NCI-H1417 (cell line): ENCODE results near the gene BHLHE23.

ENCODE experiments used
- DNase-seq, 3 experiments: peaks; one replicate each; lab custom pipeline; 2025; lab: John Stamatoyannopoulos, UW

Gene BHLHE23

DNA sequence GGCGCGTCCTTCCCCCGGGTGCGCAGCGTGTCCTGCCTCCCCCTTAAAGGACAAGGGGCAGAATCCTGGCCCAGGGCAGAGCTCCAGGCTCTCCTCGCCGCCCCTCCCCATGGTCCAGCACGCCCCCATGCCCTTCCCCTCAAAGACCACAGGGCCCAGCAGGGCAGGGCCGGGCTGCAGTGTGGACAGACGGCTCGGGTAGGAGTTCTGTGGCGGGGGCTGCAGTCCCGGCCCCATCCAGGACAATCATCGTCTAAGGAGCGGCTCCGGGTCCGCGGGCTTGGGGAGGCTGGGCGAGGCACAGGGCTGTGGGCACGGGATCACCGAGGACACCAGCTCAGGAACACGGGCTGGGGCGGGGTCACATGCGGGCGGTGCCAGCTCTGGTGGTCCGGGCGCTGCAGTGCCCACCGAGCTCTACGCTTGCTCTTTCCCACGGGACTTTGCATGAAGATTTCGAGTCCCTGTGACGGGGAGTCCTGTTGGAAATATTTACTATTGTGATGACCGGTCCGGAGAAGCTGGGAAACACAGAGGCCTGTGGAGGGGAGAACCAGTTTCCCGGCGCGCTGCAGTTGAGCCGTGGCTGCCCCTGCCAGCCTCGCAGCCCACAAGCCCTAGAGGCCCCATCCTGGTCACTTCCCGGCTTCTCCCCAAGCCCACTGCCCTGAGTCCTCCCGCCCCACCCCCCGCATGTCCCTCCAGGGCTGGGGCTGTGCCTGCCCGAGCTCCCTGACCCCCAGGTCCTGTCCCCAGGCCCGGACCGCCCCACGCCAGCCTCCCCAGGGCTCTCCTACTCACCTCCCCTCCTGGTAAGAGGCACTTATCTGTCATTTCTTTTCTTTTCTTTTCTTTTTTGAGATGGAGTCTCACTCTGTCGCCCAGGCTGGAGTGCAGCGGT, 33.7 kb downstream of the BHLHE23 start:
- DNase-seq: no peak

DNA sequence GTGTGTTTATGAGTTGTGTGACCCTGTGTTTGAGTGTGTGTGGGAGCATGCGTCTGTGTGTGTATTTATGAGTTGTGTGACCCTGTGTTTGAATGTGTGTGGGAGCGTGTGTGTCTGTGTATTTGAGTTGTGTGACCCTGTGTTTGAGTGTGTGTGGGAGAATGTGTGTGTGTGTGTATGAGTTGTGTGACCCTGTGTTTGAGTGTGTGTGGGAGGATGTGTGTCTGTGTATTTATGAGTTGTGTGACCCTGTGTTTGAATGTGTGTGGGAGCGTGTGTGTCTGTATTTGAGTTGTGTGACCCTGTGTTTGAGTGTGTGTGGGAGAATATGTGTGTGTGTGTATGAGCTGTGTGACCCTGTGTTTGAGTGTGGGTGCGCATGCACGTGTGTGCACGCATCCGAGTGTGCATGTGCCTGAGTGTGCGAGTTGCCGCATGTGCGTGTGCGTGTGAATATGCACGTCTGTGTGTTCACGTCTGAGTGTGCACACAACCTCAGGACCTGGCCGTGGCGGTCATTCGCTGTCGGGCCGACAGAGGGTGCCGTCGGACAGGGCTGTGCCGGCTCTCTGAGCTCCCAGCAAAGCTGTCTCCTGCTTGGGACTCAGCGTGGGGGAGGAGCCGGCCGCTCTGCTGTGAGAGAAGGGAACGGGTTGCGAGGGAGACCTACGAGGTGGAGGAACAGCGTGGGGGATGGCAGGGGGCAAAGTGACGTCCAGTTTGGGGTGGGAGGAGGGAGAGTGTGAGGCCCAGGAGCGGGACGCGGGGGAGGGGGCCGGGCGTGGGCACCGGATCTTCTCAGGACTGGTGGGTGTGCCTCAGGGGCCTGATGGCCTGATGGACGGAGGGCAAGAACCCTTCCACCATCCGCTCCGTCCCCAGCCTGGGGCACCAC, 34.6 kb downstream of the BHLHE23 start:
- DNase-seq: peak; percentile 78 to 91 (median 85)

GRCh38 chr20:62971211-62971949, 35.4 kb downstream of the BHLHE23 start:
- no peak for DNase-seq

DNA sequence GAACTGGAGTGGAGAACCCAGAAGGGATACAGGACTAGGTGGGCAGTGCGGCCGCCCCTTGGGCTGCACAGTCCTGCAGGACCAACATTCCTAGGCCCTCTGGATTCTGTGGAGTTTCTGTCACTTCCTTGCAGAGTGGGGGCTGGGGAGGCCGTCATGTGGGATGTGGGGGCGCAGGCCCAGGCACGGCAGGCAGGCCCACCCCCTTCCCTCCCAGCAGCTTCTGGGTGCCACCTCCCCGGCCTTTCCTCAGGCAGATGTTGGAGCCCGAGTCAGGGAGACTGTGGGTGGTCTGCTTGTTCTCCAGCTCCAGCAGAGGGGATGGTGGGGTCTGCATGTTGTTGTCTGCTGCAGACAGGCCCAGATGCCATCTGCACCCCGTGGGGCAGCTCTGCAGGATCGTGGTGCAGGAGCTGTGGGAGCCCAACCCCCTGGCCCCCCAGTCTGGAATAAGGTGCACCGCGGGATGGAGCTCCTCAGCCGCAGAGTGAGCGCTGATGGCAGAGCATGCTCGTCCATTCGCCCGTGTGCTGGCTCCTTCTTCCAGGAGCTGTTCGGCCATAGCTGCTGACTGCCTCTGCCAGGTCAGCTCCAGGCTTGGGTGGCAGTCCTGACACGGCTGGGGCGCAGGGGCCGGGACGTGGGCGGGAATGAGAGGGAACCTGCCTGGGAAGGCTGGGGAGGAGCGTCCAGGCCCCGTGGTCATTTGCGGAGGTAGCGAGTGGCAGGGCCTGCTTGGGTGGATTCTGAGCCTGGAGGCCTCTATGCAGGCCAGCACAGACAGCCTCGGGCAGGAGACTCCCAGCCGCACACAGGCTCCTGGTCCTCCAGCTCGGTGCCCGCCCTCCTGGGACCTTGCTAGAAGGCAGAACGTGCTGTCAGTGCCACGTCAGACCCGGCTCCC, 36.2 kb downstream of the BHLHE23 start:
- no peak for DNase-seq

GRCh38 chr20:62969939-62970306, 36.8 kb downstream of the BHLHE23 start:
- DNase-seq: no peak

GRCh38 chr20:62969179-62969760, 37.5 kb downstream of the BHLHE23 start:
- no peak for DNase-seq

DNA sequence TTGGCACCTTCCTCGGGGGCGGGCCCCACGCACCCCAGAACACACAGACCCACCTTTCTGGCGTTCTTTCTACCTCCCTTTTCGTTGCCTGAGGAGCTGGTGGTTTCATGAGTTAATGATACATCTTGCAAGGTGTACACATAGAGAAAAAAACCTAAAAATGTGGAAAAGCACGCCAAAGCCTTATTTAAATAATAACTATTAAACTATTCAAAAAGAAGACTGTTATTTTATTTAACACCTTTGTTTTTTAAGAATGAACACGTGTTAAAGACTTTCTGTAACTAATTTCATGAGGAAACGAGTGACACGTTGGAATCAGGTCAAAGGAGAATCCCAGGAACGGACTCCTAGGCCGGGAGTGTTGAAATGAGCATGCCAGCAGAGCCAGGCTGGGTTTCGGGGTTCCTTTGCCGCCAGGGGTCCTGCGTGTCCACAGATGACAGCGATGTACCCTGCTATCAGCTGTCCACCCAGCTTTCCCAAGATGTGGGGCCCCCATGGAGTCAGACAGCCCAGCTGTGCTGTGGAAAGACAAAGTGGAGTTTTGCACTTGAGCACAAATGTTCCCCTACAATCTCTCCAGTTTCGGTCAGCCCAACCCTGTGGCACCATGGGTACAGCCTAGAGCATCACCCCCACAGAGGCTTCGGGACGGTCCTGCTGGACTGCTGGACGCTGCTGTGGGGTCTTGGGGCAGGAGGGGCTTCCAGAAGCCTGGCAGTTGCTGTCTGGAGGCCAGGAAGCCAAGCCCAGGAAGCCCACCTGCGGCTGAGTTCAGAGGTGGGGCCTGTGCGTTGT, 38.2 kb downstream of the BHLHE23 start:
- no peak for DNase-seq

DNA sequence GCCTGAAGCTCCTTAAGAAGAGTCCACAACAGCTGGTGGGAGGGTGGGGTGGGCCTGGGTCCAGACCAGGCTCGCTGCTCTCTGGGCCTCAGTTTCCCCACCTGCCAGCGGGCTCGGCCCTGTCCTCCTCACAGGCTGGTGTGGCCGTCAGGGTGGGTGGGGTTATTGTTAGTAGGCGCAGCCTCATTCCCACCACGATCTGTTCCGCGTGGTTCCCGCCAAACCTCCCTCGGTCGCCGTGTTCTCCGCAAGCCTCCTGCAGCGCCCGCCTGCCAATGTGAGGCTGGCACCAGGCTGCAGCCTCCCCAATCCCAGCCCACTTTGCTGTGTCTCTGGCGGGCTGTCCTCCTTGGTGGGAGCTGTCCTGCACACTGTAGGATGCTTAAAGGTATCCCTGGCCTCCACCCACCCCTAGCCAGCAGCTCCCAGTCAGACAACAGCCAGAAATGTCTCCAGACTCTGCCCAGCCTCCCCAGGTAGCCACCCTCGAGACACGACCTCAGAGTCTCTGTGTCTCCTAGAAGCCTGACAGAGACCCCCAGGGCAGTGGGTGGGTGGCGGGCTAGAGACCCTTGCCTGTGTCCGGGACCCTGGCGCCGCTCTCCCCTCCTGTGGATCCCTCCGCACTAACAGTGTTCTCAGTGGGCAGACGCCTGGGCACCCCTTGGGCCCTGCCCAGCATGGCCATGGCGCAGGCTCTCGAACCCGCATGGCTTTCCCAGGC, 39.0 kb downstream of the BHLHE23 start:
- no peak for DNase-seq

- DNase-seq: no peak
Measured at GRCh38 chr20:62967149-62967501, 39.6 kb downstream of the BHLHE23 start.

GRCh38 chr20:62966212-62967148, 40.3 kb downstream of the BHLHE23 start:
- no peak for DNase-seq

DNA sequence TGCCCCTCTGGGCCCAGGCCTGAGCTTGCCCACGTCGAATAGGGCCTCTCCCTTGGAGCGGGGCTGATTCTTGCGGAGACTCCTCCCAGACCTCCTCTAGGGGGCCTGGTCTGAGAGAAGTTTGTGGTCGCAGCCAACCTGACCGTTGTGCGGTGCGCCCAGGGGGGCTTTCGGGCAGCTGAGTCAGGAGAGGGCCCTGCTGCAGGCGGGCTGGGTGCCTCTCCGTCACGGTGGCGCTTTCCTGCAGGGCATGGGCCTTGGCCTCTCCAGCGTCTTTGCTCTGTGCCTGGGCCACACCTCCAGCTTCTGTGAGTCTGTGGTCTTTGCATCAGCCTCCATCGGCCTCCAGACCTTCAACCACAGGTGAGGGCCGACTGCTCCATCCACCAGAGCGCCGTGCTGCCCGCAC, 41.4 kb downstream of the BHLHE23 start:
- DNase-seq: no peak

GRCh38 chr20:62964700-62965099, 42.1 kb downstream of the BHLHE23 start:
- DNase-seq: no peak

GRCh38 chr20:62963614-62964397, 43.0 kb downstream of the BHLHE23 start:
- DNase-seq: no peak

GRCh38 chr20:62962891-62963613, 43.7 kb downstream of the BHLHE23 start:
- no peak for DNase-seq

DNA sequence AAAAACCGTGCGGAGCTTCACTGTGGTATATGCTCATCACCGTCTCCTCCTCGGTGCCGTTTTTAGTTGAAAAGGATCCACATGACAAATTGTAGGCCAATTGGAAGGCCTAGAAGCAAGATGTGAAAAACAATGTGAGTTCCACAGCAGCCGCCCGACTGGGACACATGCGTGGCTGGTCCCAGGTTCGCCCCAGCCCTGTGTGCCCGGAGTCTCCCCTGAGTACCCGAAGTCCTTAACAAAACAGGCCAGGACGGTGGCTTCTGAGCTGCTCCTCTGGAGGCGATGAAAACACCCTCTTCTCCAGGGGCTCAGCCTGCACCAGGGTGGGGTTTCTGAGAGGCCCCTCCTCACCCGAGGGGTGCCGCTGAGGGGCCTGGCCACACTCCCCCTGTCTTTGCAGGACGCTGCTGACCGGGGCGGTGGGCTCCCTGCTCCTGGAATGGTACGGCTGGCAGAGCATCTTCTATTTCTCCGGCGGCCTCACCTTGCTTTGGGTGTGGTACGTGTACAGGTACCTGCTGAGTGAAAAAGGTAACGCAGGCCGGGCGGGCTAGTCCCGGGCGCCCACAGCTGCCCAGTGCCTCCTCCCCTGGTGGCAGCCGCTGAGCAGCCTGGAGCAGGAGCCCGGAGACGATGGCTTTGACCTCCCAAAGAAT, 44.4 kb downstream of the BHLHE23 start:
- DNase-seq: no peak

GRCh38 chr20:62961799-62962198, 45.0 kb downstream of the BHLHE23 start:
- no peak for DNase-seq
